ENCODE measurements around the gene KCNJ12.

The KCNJ12 gene

GRCh38 chr17:21458054-21458453 lies 81.9 kb downstream of the KCNJ12 start:
- TF ChIP-seq CTCF (IDR thresholded peaks at IDR 0.05; ENCODE audit: low read length, missing control alignments) = no peak
- DNase-seq (ENCODE audit: low read depth) = no peak
- H3K4me3 ChIP-seq (replicated peaks; ENCODE audit: low read depth, low read length) = no peak overlapping the region

- no peak for TF ChIP-seq CTCF (IDR thresholded peaks at IDR 0.05; ENCODE audit: low read length, missing control alignments)
- DNase-seq (ENCODE audit: low read depth) = no peak
- no peak overlapping the region for H3K4me3 ChIP-seq (replicated peaks; ENCODE audit: low read depth, low read length)
Observed at GRCh38 chr17:21459536-21459935, 83.4 kb downstream of the KCNJ12 start.

GRCh38 chr17:21460358-21460757 lies 84.2 kb downstream of the KCNJ12 start:
- TF ChIP-seq CTCF (IDR thresholded peaks at IDR 0.05; ENCODE audit: low read length, missing control alignments) = no peak
- H3K4me3 ChIP-seq (replicated peaks; ENCODE audit: low read depth, low read length) = no peak overlapping the region
- DNase-seq (ENCODE audit: low read depth) = peak; percentile 46

GRCh38 chr17:21462237-21462636 lies 86.1 kb downstream of the KCNJ12 start:
- no peak for DNase-seq (ENCODE audit: low read depth)
- no peak overlapping the region for H3K4me3 ChIP-seq (replicated peaks; ENCODE audit: low read depth, low read length)
- TF ChIP-seq CTCF (IDR thresholded peaks at IDR 0.05; ENCODE audit: low read length, missing control alignments) = no peak

- TF ChIP-seq CTCF (IDR thresholded peaks at IDR 0.05; ENCODE audit: low read length, missing control alignments) = no peak
- no peak overlapping the region for H3K4me3 ChIP-seq (replicated peaks; ENCODE audit: low read depth, low read length)
- DNase-seq (ENCODE audit: low read depth) = no peak
Observed at GRCh38 chr17:21463204-21463661, 87.1 kb downstream of the KCNJ12 start.

GRCh38 chr17:21463779-21464407 lies 87.7 kb downstream of the KCNJ12 start:
- no peak for TF ChIP-seq CTCF (IDR thresholded peaks at IDR 0.05; ENCODE audit: low read length, missing control alignments)
- no peak overlapping the region for H3K4me3 ChIP-seq (replicated peaks; ENCODE audit: low read depth, low read length)

GRCh38 chr17:21464611-21465021 lies 88.5 kb downstream of the KCNJ12 start:
- H3K4me3 ChIP-seq (replicated peaks; ENCODE audit: low read depth, low read length) = no peak overlapping the region
- DNase-seq (ENCODE audit: low read depth) = no peak
- TF ChIP-seq CTCF (IDR thresholded peaks at IDR 0.05; ENCODE audit: low read length, missing control alignments) = no peak

More at GRCh38 chr17:21463779-21464407, 87.7 kb downstream of the KCNJ12 start:
- no peak for DNase-seq (ENCODE audit: low read depth)
